Tibial nerve (tissue), 4 donors: ENCODE results near the gene MED15. TPM values are rescaled to one million over a fixed set of nuclear protein-coding genes. Genes with fewer than 3 reads are reported as not detected.

Experiments
- DNase-seq, 2 donors: peaks; one replicate each; pipeline ENCODE4 v3.0.0-alpha.2; 2019; ENCODE audit warnings: low spot score in 2 of 2
- H3K27ac ChIP-seq, 4 donors: fragments of 200-600 bp; sonication (generic) in 3 of 4; one replicate each; pipeline ENCODE4 v1.5.1; 2017 to 2019; ENCODE audit warnings: mild to moderate bottlenecking in 1 of 4
- H3K27me3 ChIP-seq, 2 donors: fragments of 200-600 bp; sonication (generic) in 1 of 2; one replicate each; pipeline versions ENCODE4 v1.5.1 to v1.6.0; 2017 to 2019
- H3K36me3 ChIP-seq, 3 donors: fragments of 200-600 bp; sonication (generic); one replicate each; pipeline ENCODE4 v1.5.1; 2018 to 2019
- H3K4me1 ChIP-seq, 4 donors: fragments of 200-600 bp; sonication (generic) in 3 of 4; one replicate each; pipeline ENCODE4 v1.5.1; 2017 to 2019
- H3K4me3 ChIP-seq, 4 donors: fragments of 200-600 bp; sonication (generic) in 3 of 4; one replicate each; pipeline ENCODE4 v1.5.1; 2017 to 2019; ENCODE audit warnings: mild to moderate bottlenecking in 1 of 4, moderate library complexity in 1 of 4
- H3K9me3 ChIP-seq, 4 donors: fragments of 200-600 bp; sonication (generic) in 3 of 4; one replicate each; pipeline ENCODE4 v1.5.1; 2017 to 2019
- CTCF ChIP-seq, 5 experiments: fragments of 200-600 bp in 3 of 5; fragments of 450-650 bp in 2 of 5; sonication (generic) in 3 of 5; IDR thresholded peaks; one replicate each; pipeline ENCODE4 v1.5.1; 2016 to 2019; ENCODE audit warnings: antibody characterized with exemption in 5 of 5, mild to moderate bottlenecking in 3 of 5, moderate library complexity in 2 of 5
- EP300 ChIP-seq, 2 donors: sonication (generic); formaldehyde crosslinking; IDR thresholded peaks; one replicate each; pipeline ENCODE4 v1.6.1; 2017; ENCODE audit warnings: antibody characterized with exemption in 2 of 2, mild to moderate bottlenecking in 1 of 2
- POLR2A ChIP-seq, 2 donors: fragments of 450-650 bp; IDR thresholded peaks; one replicate each; pipeline ENCODE4 v1.6.1; 2017; ENCODE audit warnings: antibody characterized with exemption in 2 of 2, mild to moderate bottlenecking in 2 of 2, moderate library complexity in 2 of 2
- whole genome bisulfite sequencing, 2 donors: methylation state at CpG; one replicate each; pipeline ENCODE4 v1.1.5; 2018; 5-methylcytosine and 5-hydroxymethylcytosine counted together
- total RNA-seq, 4 donors: library from RNA; depleted of rRNA; stranded (reverse); fragments of >200 nt; gene quantifications; one replicate each; pipeline ENCODE4 v1.1.0, GENCODE V29; 2016

Gene MED15
- total RNA-seq, 4 donors from 2014 or later: 49.2 to 147 (median 102) TPM

DNA sequence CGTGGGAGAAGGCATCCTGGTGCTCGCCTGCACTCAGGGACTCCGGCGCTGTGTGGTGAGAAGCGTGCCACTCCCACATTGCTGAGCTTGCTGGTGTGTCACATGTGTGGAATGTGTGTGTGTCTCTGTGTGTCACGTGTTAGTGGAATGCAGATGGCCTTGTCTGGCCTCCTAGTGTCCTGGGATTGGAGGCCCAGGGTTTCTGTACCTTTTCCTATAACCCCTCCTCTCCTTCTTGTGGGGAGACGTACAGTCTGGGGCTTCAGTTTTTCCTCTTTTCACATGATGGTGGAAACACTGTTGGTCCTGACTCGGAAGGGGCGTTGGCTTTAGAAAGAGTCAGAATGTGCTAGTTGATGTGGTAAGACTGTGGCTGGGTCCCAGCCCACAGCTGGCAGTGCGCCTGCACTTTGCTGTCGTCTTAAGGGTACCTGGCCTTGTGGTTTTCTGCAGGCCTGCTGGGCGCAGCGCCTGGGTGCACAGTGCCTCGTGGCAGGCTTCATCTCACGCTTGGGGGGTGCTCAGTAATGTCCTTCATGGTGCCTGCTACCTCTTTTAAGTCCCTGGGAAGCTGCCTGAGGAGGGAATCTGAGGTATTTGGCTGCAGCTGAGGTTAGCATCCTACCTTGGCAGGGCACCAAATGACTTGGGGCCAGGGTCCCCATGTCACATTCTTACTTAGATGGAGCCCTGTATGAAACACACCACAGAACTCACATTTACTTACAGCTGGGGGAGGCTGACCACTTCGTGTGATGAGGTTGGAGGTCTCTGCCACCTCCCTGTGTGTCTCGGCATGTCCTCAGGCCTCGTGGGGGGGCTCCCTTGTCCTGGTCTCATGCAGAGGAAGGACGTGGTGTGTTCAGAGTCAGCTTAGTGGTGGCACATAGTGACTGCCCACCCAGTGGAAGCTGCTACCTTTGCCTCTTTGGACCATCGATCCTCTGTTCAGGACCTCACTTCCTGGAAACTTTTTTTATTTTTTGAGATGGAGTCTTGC lies 61.9 kb downstream of the MED15 start:
- peaks cover 11 to 98% (median 30%) of the 10 kb centered on the region in 3 donors for H3K36me3 ChIP-seq
- H3K4me1 ChIP-seq: peaks cover 0 to 40% (median 30%) of the 10 kb centered on the region in 4 donors
- peak; percentile 69 to 72 for DNase-seq
- no peaks in the 10 kb centered on the region for H3K27me3 ChIP-seq
- TF ChIP-seq EP300 (IDR thresholded peaks at IDR 0.05) (peak in 1 of 2 donors; percentile 75), CTCF (IDR thresholded peaks at IDR 0.05) (no peak), POLR2A (IDR thresholded peaks at IDR 0.05) (no peak)
- no peak overlapping the region for H3K4me3 ChIP-seq
- H3K27ac ChIP-seq: peak overlapping the region; percentile 32 to 89 (median 59)
- WGBS, 2 donors: 50 to 54% methylated on average over 20 of the region's 20 CpGs
- H3K9me3 ChIP-seq: no peaks in the 10 kb centered on the region

GRCh38 chr22:20571078-20571503 lies 63.7 kb downstream of the MED15 start:
- no peak for DNase-seq
- peaks cover 0 to 43% (median 30%) of the 10 kb centered on the region in 4 donors for H3K4me1 ChIP-seq
- no peaks in the 10 kb centered on the region for H3K27me3 ChIP-seq
- no peak for TF ChIP-seq EP300 (IDR thresholded peaks at IDR 0.05)
- TF ChIP-seq CTCF (IDR thresholded peaks at IDR 0.05): no peak
- TF ChIP-seq POLR2A (IDR thresholded peaks at IDR 0.05): no peak
- H3K27ac ChIP-seq: no peak overlapping the region
- H3K4me3 ChIP-seq: no peak overlapping the region
- H3K36me3 ChIP-seq: peaks cover 14 to 98% (median 34%) of the 10 kb centered on the region in 3 donors
- H3K9me3 ChIP-seq: no peaks in the 10 kb centered on the region
- 83 to 100% methylated on average over 2 to 6 of the region's 6 CpGs for whole genome bisulfite sequencing, 2 donors

- no peak for DNase-seq
- peaks cover 0 to 43% (median 29%) of the 10 kb centered on the region in 4 donors for H3K4me1 ChIP-seq
- H3K9me3 ChIP-seq: no peaks in the 10 kb centered on the region
- no peak overlapping the region for H3K27ac ChIP-seq
- H3K27me3 ChIP-seq: no peaks in the 10 kb centered on the region
- WGBS, 2 donors: 64 to 67% methylated on average over 4 of the region's 4 CpGs
- no peak overlapping the region for H3K4me3 ChIP-seq
- peaks cover 10 to 98% (median 34%) of the 10 kb centered on the region in 3 donors for H3K36me3 ChIP-seq
- TF ChIP-seq POLR2A (IDR thresholded peaks at IDR 0.05) (no peak), CTCF (IDR thresholded peaks at IDR 0.05) (peak; percentile 40 to 72 (median 53))
Observed at GRCh38 chr22:20571531-20572007, 64.2 kb downstream of the MED15 start.

DNA sequence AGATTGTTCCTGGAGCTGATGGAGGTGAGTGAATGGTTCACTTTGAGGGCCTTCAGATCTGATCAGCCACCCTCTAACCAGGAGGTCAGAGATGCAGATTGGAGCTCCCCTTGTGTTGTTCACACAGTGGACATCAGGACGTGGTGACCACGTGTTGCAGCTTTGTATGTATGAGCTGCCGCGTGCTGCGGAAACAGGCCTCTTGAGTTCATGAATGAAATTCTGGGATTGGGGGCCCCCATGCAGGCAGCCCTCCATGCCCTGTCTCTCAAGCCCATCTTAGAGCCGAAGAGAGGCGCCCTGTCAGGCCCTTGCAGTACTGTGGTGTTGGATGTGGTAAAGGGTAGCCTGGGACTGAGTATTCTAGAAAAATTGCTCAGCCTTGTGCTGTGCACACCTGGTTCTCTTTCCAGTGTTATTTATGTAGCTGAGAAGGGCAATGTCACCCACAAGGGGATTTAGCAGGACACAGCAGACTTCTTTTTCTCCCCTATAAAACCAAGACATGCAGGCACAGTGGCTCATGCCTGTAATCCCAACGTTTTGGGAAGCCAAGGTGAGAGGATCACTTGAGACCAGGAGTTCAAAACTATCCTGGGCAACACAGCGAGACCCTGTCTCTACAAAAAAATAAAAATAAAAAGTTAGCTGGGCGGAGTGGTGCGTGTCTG lies 64.9 kb downstream of the MED15 start:
- Histone ChIP-seq H3K27me3 (no peaks in the 10 kb centered on the region), H3K4me3 (no peak overlapping the region), H3K9me3 (no peaks in the 10 kb centered on the region), H3K27ac (no peak overlapping the region), H3K36me3 (peaks cover 5 to 98% (median 34%) of the 10 kb centered on the region in 3 donors), H3K4me1 (peaks cover 0 to 43% (median 29%) of the 10 kb centered on the region in 4 donors)
- TF ChIP-seq CTCF (IDR thresholded peaks at IDR 0.05) (no peak), POLR2A (IDR thresholded peaks at IDR 0.05) (no peak), EP300 (IDR thresholded peaks at IDR 0.05) (no peak)
- 94 to 95% methylated on average over 11 of the region's 11 CpGs for WGBS, 2 donors
- no peak for DNase-seq
